AG10803 (cell line): ENCODE data around the gene RALGAPA2.

Source experiments
- DNase-seq: peaks from one replicate; pipeline ENCODE4 v3.0.0; 2010; ENCODE audit warnings: low read depth
- H3K4me3 ChIP-seq: 2 replicates; pipeline ENCODE4 v1.5.1; 2011; ENCODE audit warnings: mild to moderate bottlenecking, low read length, control low read depth
- TF ChIP-seq, protein P1 (sequence below): conservative IDR thresholded peaks from 2 replicates; pipeline ENCODE4 v1.5.1; 2011; ENCODE audit warnings: mild to moderate bottlenecking, low read length, control low read depth, inconsistent platforms

The RALGAPA2 gene

GRCh38 chr20:20557406-20557805, 155.0 kb downstream of the RALGAPA2 start:
- TF ChIP-seq, protein P1, sequence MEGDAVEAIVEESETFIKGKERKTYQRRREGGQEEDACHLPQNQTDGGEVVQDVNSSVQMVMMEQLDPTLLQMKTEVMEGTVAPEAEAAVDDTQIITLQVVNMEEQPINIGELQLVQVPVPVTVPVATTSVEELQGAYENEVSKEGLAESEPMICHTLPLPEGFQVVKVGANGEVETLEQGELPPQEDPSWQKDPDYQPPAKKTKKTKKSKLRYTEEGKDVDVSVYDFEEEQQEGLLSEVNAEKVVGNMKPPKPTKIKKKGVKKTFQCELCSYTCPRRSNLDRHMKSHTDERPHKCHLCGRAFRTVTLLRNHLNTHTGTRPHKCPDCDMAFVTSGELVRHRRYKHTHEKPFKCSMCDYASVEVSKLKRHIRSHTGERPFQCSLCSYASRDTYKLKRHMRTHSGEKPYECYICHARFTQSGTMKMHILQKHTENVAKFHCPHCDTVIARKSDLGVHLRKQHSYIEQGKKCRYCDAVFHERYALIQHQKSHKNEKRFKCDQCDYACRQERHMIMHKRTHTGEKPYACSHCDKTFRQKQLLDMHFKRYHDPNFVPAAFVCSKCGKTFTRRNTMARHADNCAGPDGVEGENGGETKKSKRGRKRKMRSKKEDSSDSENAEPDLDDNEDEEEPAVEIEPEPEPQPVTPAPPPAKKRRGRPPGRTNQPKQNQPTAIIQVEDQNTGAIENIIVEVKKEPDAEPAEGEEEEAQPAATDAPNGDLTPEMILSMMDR: no peak
- no peak for DNase-seq
- H3K4me3 ChIP-seq: no peak overlapping the region

DNA sequence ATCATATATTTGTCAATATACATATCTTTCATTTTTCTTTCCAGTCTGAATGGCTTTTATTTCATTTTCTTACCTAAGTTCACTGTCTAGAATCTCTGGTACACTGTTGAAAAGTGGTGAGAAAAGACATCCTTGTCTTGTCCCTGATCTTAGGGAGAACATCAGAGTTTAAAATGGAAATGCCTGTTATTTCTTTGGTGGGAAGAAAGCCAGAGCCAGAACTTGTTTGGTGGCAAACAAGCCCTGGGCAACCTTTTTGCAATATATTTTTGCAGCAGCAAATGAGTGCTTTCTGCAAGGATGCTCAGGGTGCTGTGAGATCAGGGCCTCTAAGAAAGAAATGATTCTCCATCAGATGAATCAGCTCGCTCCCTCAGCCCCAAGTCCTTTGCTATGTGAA, 156.6 kb downstream of the RALGAPA2 start:
- H3K4me3 ChIP-seq: no peak overlapping the region

DNA sequence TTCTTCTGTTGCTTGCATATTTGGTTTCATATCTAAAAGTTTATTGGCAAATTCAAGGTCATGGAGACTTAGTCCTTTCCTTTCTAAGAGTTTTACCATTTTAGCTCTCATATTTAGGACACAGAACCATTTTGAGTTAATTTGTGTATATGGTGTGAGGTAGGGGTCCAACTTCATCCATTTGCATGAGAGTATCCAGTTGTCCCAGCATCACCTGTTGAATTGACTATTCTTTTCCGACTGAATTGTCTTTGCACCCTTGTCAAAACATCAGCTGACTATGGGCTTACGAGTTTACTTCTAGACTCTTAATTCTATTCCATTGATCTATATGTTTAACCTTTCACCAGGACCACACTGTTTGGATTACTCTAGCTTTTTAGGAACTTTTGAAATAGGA, 157.5 kb downstream of the RALGAPA2 start:
- TF ChIP-seq, protein P1: no peak
- H3K4me3 ChIP-seq: no peak overlapping the region
- no peak for DNase-seq

More for the DNA sequence above, 156.6 kb downstream of the RALGAPA2 start:
- TF ChIP-seq, protein P1: no peak
- no peak for DNase-seq

DNA sequence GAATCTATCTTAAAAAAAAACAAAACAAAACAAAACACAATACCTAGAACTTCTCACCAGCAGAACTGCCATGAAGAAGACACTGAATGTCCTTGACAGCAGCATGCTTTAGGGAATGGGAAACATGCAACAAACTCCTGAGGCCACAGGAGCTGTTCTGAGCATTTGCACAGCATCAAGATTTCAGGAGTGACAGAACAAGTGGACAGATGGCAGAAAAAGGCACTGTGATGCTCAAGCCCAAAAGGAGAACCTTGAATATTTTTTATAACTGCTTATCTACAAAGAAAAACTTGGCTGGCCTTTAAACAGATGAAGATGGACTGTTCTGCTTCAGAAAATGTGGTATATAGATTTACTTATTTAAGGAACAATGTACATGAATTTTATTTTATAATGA, 158.9 kb downstream of the RALGAPA2 start:
- no peak for DNase-seq
- no peak overlapping the region for H3K4me3 ChIP-seq
- TF ChIP-seq, protein P1: no peak

GRCh38 chr20:20552076-20552475, 160.4 kb downstream of the RALGAPA2 start:
- no peak for DNase-seq
- TF ChIP-seq, protein P1: no peak
- no peak overlapping the region for H3K4me3 ChIP-seq

DNA sequence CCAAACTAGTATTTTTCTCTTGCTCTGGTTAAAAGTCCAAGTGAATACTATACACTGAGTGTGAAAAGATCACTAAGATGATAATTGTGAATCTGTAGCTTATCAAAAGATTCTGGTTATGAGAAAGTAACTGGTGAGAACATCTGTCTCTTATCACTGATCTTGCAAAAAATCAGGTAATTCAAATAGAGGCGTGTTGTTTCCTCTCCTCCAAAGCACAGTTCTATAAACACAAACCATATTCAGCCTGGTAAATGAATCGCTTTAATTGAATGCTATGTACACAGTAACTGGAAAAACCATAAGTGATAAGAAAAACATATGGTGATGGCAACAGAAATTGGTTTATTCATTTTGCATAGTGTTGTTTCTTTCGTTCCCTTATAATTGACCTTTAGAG, 161.0 kb downstream of the RALGAPA2 start:
- DNase-seq: no peak
- no peak overlapping the region for H3K4me3 ChIP-seq
- TF ChIP-seq, protein P1: no peak

DNA sequence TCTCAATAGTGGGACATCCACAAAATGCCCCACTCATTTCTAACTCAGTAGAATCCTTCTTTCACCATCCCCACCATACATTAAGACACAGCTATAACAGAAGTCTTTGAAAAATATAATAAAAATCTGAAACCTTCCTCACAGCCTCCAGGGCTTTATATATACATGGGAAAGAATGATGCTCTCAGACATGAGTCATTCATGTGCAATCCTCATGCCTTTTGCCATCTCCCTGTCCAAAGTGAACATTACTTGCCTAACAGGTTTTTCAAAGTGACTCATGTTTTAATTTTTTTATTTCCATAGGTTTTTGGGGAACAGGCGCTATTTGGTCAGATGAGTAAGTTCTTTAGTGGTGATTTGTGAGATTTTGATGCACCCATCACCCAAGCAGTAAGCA, 162.7 kb downstream of the RALGAPA2 start:
- DNase-seq: peak; percentile 64

More for the DNA sequence above, 162.7 kb downstream of the RALGAPA2 start:
- TF ChIP-seq, protein P1: no peak
- H3K4me3 ChIP-seq: no peak overlapping the region
